Midbrain (tissue), 1 donor: Measurements from ENCODE around the gene MB.

Source experiments
- DNase-seq: peaks from one replicate; lab custom pipeline; 2025; lab: John Stamatoyannopoulos, UW

The MB gene

GRCh38 chr22:35615156-35615555 lies 2.0 kb downstream of the MB start:
- DNase-seq = no peak

- DNase-seq = no peak
These were observed 2.7 kb downstream of the MB start for GRCh38 chr22:35614404-35614803.

GRCh38 chr22:35612903-35613302 lies 4.2 kb downstream of the MB start:
- no peak for DNase-seq

GRCh38 chr22:35611891-35612576 lies 5.1 kb downstream of the MB start:
- no peak for DNase-seq

GRCh38 chr22:35611200-35611890 lies 5.8 kb downstream of the MB start:
- no peak for DNase-seq

- DNase-seq = no peak
These were observed 6.4 kb downstream of the MB start for GRCh38 chr22:35610741-35611140.

- DNase-seq = no peak
These were observed 7.4 kb downstream of the MB start for GRCh38 chr22:35609761-35610160.

GRCh38 chr22:35609261-35609660 lies 7.9 kb downstream of the MB start:
- no peak for DNase-seq

- DNase-seq = no peak
These were observed 9.0 kb downstream of the MB start for GRCh38 chr22:35608088-35608487.

GRCh38 chr22:35606916-35607315 lies 10.2 kb downstream of the MB start:
- no peak for DNase-seq

GRCh38 chr22:35605851-35606481 lies 11.2 kb downstream of the MB start:
- no peak for DNase-seq

GRCh38 chr22:35605369-35605680 lies 11.8 kb downstream of the MB start:
- DNase-seq = no peak

- DNase-seq = no peak
These were observed 12.3 kb downstream of the MB start for GRCh38 chr22:35604621-35605368.

- no peak for DNase-seq
These were observed 15.2 kb downstream of the MB start for GRCh38 chr22:35601743-35602615.

- no peak for DNase-seq
These were observed 16.0 kb downstream of the MB start for GRCh38 chr22:35601013-35601580.

- no peak for DNase-seq
These were observed 16.7 kb downstream of the MB start for GRCh38 chr22:35600476-35600875.

GRCh38 chr22:35599364-35599763 lies 17.8 kb downstream of the MB start:
- no peak for DNase-seq

- no peak for DNase-seq
These were observed 18.8 kb downstream of the MB start for GRCh38 chr22:35598396-35598710.

- no peak for DNase-seq
These were observed 19.3 kb downstream of the MB start for GRCh38 chr22:35597692-35598395.

GRCh38 chr22:35596821-35597220 lies 20.3 kb downstream of the MB start:
- DNase-seq = no peak

- DNase-seq = no peak
These were observed 22.4 kb downstream of the MB start for GRCh38 chr22:35594686-35595085.
